Sigmoid colon (tissue), 7 donors: Measurements from ENCODE around the gene CCN2. TPM values are rescaled to one million over a fixed set of nuclear protein-coding genes. Genes with fewer than 3 reads are reported as not detected.

Experiments used
- DNase-seq: peaks from one replicate; pipeline ENCODE4 v3.0.0-alpha.2; 2019
- H3K27ac ChIP-seq, 4 donors: fragments of 200-600 bp; sonication (generic); one replicate each; pipeline ENCODE4 v1.5.1; 2016 to 2019; ENCODE audit warnings: mild to moderate bottlenecking in 1 of 4
- H3K27me3 ChIP-seq, 3 donors: fragments of 200-600 bp; sonication (generic); one replicate each; pipeline ENCODE4 v1.5.1; 2019; ENCODE audit warnings: mild to moderate bottlenecking in 1 of 3
- H3K36me3 ChIP-seq, 4 donors: fragments of 200-600 bp; sonication (generic); one replicate each; pipeline ENCODE4 v1.5.1; 2016 to 2019
- H3K4me1 ChIP-seq, 4 donors: fragments of 200-600 bp; sonication (generic); one replicate each; pipeline ENCODE4 v1.5.1; 2017 to 2019
- H3K4me3 ChIP-seq, 4 donors: fragments of 200-600 bp; sonication (generic); one replicate each; pipeline ENCODE4 v1.5.1; 2017 to 2019; ENCODE audit warnings: mild to moderate bottlenecking in 2 of 4, moderate library complexity in 1 of 4
- H3K9me3 ChIP-seq, 4 donors: fragments of 200-600 bp in 3 of 4; sonication (generic) in 3 of 4; one replicate each; pipeline versions ENCODE4 v1.5.1 to v1.6.1; 2013 to 2019
- CTCF ChIP-seq, 4 experiments: fragments of 450-650 bp in 3 of 4; fragments of 200-600 bp in 1 of 4; IDR thresholded peaks; one replicate each; pipeline ENCODE4 v1.5.1; 2016 to 2019; ENCODE audit warnings: antibody characterized with exemption in 4 of 4, mild to moderate bottlenecking in 3 of 4, moderate library complexity in 2 of 4
- EP300 ChIP-seq, 4 donors: sonication (generic); formaldehyde crosslinking; IDR thresholded peaks; one replicate each; pipeline ENCODE4 v1.6.1; 2017; ENCODE audit warnings: antibody characterized with exemption in 4 of 4
- POLR2A ChIP-seq, 2 donors: fragments of 450-650 bp; IDR thresholded peaks; one replicate each; pipeline ENCODE4 v1.6.1; 2016; ENCODE audit warnings: antibody characterized with exemption in 2 of 2, mild to moderate bottlenecking in 2 of 2, moderate library complexity in 2 of 2
- POLR2AphosphoS5 ChIP-seq, 4 donors: sonication (generic); formaldehyde crosslinking; IDR thresholded peaks; one replicate each; pipeline ENCODE4 v1.6.1; 2017; ENCODE audit warnings: antibody characterized with exemption in 4 of 4
- WGBS, 2 donors: extraction: QIAGEN DNeasy Blood & Tissue Kit; methylation state at CpG; one replicate each; pipeline ENCODE4 v1.1.7; 2013; 5-methylcytosine and 5-hydroxymethylcytosine counted together
- intact Hi-C: fragments of 100-400 bp; cut with DNase I; formaldehyde crosslinking; loops from one replicate; pipeline ENCODE4 v1.15.1; 2023
- polyA plus RNA-seq, 3 donors: library from polyadenylated mRNA; stranded (reverse); fragments of 200-250 nt; gene quantifications; one replicate each; pipeline ENCODE4 v1.2.3, GENCODE V29; 2013
- total RNA-seq, 4 donors: library from RNA; depleted of rRNA; stranded (reverse); fragments of >200 nt; gene quantifications; one replicate each; pipeline ENCODE4 v1.1.0, GENCODE V29; 2016
- donor health status: healthy with polysubstance abuse.
- donor health status: Bipolar disorder and iron deficiency.
- donor health status: healthy.

Gene CCN2
- total and polyA plus RNA-seq, 7 donors = 7.4 to 179 (median 43.5) TPM

- 45 to 76% methylated on average over 11 of the region's 11 CpGs for WGBS, 2 donors
- Histone ChIP-seq H3K4me3 (no peak overlapping the region), H3K4me1 (peaks cover 0 to 18% (median 14%) of the 10 kb centered on the region in 4 donors), H3K9me3 (no peaks in the 10 kb centered on the region), H3K27ac (no peak overlapping the region), H3K27me3 (no peaks in the 10 kb centered on the region), H3K36me3 (no peaks in the 10 kb centered on the region)
- DNase-seq = no peak
- no peak for TF ChIP-seq POLR2AphosphoS5 (IDR thresholded peaks at IDR 0.05)
- TF ChIP-seq EP300 (IDR thresholded peaks at IDR 0.05) = no peak
- no peak for TF ChIP-seq CTCF (IDR thresholded peaks at IDR 0.05)
- TF ChIP-seq POLR2A (IDR thresholded peaks at IDR 0.05) = no peak
- intact Hi-C loops = no loop called here
These were observed 7.6 kb upstream of the CCN2 start for GRCh38 chr6:131958542-131959470.

GRCh38 chr6:131958095-131958494 is 6.9 kb upstream of the CCN2 start:
- 87 to 94% methylated on average over 3 of the region's 3 CpGs for WGBS, 2 donors
- H3K4me1 ChIP-seq = peaks cover 0 to 21% (median 16%) of the 10 kb centered on the region in 4 donors
- no peak for DNase-seq
- no peaks in the 10 kb centered on the region for H3K9me3 ChIP-seq
- H3K27me3 ChIP-seq = no peaks in the 10 kb centered on the region
- H3K36me3 ChIP-seq = no peaks in the 10 kb centered on the region
- intact Hi-C loops = no loop called here
- H3K27ac ChIP-seq = no peak overlapping the region
- TF ChIP-seq EP300 (IDR thresholded peaks at IDR 0.05) (no peak), CTCF (IDR thresholded peaks at IDR 0.05) (no peak), POLR2A (IDR thresholded peaks at IDR 0.05) (no peak), POLR2AphosphoS5 (IDR thresholded peaks at IDR 0.05) (no peak)
- H3K4me3 ChIP-seq = no peak overlapping the region

GRCh38 chr6:131955876-131956275 is 4.7 kb upstream of the CCN2 start:
- Histone ChIP-seq H3K4me1 (peaks cover 0 to 37% (median 28%) of the 10 kb centered on the region in 4 donors), H3K36me3 (no peaks in the 10 kb centered on the region), H3K27me3 (no peaks in the 10 kb centered on the region), H3K4me3 (no peak overlapping the region), H3K27ac (peak overlapping the region in 3 of 4 donors; percentile 47 to 94 (median 69)), H3K9me3 (no peaks in the 10 kb centered on the region)
- TF ChIP-seq POLR2A (IDR thresholded peaks at IDR 0.05) = no peak
- TF ChIP-seq POLR2AphosphoS5 (IDR thresholded peaks at IDR 0.05) = no peak
- TF ChIP-seq CTCF (IDR thresholded peaks at IDR 0.05) = no peak
- TF ChIP-seq EP300 (IDR thresholded peaks at IDR 0.05) = no peak
- no peak for DNase-seq
- 90 to 98% methylated on average over 1 of the region's 1 CpG for WGBS, 2 donors
- intact Hi-C loops = no loop called here

GRCh38 chr6:131955192-131955591 is 4.0 kb upstream of the CCN2 start:
- DNase-seq = no peak
- no peaks in the 10 kb centered on the region for H3K36me3 ChIP-seq
- intact Hi-C loops = no loop called here
- no peaks in the 10 kb centered on the region for H3K27me3 ChIP-seq
- TF ChIP-seq POLR2A (IDR thresholded peaks at IDR 0.05) = no peak
- TF ChIP-seq EP300 (IDR thresholded peaks at IDR 0.05) = no peak
- no peak for TF ChIP-seq POLR2AphosphoS5 (IDR thresholded peaks at IDR 0.05)
- TF ChIP-seq CTCF (IDR thresholded peaks at IDR 0.05) = no peak
- H3K9me3 ChIP-seq = no peaks in the 10 kb centered on the region
- 14 to 62% methylated on average over 6 of the region's 6 CpGs for WGBS, 2 donors
- peak overlapping the region in 3 of 4 donors; percentile 13 to 24 (median 19) for H3K4me3 ChIP-seq
- peaks cover 0 to 37% (median 28%) of the 10 kb centered on the region in 4 donors for H3K4me1 ChIP-seq
- peak overlapping the region; percentile 31 to 94 (median 58) for H3K27ac ChIP-seq
